T-helper 2 cell (primary cell): Measurements from ENCODE around the gene SERPINA3.

Experiments
- DNase-seq, 5 experiments: peaks; one replicate each; pipeline versions ENCODE4 v3.0.0 to v3.0.0-alpha.2; 2012 to 2022

The SERPINA3 gene

DNA sequence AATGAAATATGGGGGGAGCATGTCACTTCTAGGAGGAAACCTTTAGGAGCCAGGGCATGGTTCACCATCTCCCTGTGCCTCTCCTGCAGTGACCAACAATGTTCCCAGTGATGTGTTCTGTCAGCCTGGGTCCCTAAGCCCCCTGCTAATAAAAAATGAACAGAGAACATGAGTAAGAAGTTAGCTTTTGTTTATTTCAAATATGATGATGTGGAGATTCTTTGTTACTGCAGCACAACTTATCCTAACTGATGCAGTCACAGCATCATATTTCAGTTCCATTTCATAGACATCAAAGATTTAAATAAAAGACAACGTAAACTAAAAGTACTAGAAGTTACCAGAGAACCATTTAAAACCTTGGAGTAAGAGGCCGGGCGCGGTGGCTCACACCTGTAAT lies 43.9 kb downstream of the SERPINA3 start:
- no peak for DNase-seq

DNA sequence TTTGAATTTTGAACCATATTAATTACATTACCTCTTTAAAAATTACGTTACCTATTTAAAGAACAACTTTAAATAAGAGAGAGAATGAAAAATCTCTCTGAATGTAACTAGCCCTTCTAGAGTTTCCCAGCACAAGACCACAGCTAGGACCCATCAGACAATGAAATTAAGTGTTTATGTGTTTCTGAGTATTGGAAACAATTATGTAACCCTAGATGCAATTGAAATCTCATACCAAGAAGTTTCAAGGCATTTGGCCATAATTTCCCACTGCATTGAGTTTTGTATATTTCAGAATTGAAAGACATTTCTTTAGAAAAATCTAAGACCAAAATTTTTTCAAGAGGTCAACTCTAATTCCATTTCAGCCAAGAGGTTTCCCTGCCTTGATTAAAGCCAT lies 47.1 kb downstream of the SERPINA3 start:
- no peak for DNase-seq

DNA sequence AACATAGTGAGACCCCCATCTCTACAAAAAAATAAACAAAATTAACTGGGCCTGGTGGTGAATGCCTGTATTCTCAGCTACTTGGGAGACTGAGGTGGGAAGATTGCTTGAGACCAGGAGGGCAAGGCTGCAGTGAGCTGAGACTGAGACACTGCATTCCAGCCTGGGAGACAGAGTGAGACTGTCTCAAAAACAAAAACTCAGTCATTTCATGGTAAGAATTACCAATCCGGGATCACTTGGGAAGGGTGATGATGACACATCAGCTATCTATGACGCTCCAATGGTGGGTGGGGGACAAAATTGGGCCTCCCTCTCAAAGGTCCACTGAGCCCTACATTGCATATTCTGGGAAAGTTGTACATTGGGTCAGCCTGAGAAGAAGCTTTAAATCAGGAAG lies 47.7 kb downstream of the SERPINA3 start:
- DNase-seq, result no peak

DNA sequence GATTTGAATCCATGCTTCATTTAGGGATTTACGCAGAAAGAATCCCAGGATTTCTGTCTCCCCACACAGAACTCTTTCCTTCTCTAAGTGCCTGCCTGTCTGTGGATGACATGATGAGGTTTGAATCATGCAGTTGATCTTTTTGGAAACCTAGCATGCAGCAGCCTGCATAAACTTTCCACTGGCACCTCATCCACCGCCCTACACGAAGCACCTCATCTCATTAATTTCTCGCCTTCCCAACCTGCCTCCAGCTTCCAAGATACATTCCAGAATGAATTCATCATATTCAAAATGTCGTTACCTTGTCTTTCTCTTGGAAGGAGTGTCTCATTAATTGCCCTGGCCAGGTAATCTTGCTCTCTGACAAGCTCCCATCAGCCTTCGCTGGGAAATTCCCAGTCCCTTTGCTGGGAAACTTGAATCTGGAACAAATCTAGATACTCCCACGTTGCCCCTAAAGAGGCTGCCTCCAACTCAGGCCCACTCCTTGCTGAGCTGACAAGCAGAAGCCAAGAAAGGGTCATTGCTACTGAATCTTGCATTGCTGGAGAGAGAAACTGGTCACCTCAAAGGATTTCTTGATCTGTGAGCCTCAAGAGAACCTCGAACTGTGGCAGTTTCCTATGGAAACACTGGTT lies 48.2 kb downstream of the SERPINA3 start:
- no peak for DNase-seq

DNA sequence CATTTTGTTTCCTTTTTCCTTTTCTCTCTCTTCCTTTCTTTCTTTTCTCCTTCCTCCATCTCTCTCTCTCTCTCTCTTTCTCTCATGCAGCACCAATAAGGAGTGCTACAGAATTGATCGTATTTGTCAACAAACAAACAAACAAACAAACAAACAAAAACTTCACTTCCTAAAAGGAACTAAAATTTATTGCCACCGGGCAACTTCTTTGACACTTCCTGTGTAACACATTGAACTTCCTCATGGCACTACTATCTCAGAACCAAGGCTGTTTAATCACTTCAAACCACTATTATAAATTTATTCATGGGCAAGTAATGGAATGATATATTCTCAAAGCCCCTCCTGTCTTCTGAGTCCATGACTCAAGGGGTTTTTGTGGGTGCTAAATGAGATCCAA lies 51.3 kb downstream of the SERPINA3 start:
- no peak for DNase-seq

DNA sequence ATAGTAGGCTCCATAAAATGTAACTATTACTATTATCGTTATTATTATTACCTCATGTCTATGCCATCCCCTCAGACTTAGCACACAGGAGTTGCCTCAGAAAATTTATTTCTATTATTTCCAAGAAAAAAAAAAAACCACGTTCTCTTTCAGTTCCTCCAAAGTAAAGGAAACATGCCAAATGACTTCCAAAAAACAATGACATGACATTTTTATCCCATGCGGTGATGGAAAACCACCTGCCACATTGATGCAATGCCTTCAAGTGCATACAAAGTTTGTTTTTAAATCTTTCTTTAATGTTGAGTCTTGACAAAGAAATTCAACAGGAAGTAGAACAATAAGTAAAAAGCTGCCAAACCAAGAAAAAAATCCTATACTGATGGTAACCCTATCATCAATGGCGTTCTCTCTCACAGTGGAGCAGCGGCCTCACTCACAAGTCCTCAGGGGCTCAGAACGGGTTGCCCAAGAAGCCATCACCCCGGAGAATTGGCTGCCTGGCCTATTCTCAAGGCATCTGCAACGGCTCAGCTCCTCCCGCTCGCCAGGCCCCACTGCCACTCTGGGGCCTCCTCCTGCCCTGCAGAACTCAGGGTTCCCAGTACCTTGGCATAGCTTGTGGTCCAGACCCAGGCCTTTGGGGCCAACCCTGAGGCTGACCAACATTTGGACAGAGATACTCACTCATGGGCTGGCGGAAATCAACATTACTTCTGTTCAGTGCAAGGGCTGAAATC lies 51.9 kb downstream of the SERPINA3 start:
- DNase-seq, result no peak

DNA sequence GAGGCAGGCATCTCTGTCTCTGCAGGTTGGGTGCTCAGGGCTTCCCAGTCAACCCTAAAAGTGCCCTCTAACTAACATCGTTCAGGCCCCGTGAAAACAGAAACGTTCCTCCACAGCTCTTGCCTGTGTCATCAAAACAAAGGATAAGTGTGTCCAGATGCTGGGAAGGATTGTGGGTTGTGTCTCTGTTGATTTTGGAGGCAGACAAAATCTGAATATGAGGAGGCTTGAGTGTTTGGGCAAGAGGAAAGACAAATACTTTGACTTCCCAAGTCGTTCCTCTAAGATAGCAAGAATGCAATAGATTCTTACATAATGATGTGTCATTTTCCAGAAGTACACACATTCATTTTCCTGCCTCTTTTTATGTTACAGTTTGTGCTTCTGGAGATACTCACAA lies 52.9 kb downstream of the SERPINA3 start:
- no peak for DNase-seq

DNA sequence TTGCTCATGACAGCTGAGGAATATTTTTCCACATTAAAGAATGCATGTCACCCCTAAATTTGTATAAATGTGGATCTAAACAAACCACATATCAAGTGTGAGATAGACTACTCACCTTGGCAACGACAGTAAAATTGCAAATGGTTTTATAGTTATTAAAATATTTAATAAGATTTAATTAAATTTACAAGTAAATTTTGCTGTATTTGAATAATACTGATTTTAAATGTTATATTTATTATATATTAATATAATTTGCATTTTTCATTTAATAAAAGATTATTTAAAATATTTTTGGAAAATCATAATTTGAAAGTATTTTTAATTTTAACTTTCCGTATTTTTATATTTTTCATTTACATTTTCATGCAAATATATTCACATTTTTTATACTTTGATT lies 53.4 kb downstream of the SERPINA3 start:
- DNase-seq, result no peak

- DNase-seq, result no peak
Observed at GRCh38 chr14:94670692-94671285, 58.6 kb downstream of the SERPINA3 start.

DNA sequence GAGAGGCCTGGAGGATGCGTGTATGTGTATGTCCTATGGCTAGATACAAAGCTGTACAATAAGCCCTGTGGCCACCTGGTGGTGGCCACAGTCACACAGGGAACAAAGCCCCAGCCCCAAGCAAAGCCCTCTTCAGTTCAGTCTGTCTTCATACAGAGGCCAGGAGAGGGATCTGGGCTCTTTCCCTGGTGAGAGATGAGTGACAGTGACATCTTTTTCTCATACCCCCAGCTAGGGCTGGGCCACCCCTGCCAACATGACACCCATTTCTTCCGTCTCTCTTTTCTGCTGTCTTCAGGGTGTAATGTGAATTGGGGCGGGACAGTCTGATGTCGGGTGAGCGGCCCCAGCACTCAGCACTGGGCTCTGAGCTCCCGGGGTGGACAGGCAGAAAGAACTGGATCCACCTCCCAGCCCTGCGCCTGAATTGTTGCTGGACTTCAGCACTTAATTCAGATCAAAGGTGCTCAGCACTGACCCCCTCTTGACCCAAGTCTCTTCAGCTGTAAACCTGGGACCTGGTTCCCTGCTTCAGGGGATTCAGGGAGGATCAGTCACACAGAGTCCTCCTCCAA lies 59.8 kb downstream of the SERPINA3 start:
- DNase-seq, result no peak

- DNase-seq, result no peak
Observed at GRCh38 chr14:94673071-94673470, 60.9 kb downstream of the SERPINA3 start.
